Duodenal mucosa (tissue), 2 donors: ENCODE results near the gene OR10X1.

ENCODE experiments used
- H3K27ac ChIP-seq: one replicate; pipeline ENCODE4 v1.7.0; 2013; ENCODE audit warnings: low read depth, low read length
- H3K27me3 ChIP-seq, 2 donors: one replicate each; pipeline ENCODE4 v1.7.0; 2013; ENCODE audit warnings: low read length in 2 of 2, control low read depth in 1 of 2; ENCODE audit not compliant: insufficient read depth in 2 of 2, control insufficient read depth in 1 of 2
- H3K36me3 ChIP-seq, 2 donors: one replicate each; pipeline ENCODE4 v1.7.0; 2013; ENCODE audit warnings: low read length in 2 of 2, control low read depth in 1 of 2; ENCODE audit not compliant: insufficient read depth in 2 of 2, control insufficient read depth in 1 of 2
- H3K4me1 ChIP-seq, 2 donors: one replicate each; pipeline ENCODE4 v1.7.0; 2013; ENCODE audit warnings: low read length in 2 of 2, control low read depth in 1 of 2; ENCODE audit not compliant: insufficient read depth in 2 of 2, control insufficient read depth in 1 of 2
- H3K4me3 ChIP-seq, 2 donors: one replicate each; pipeline ENCODE4 v1.7.0; 2013; ENCODE audit warnings: low read length in 2 of 2, low read depth in 1 of 2
- H3K9ac ChIP-seq, 2 donors: one replicate each; pipeline ENCODE4 v1.7.0; 2013; ENCODE audit warnings: low read length in 2 of 2, low read depth in 1 of 2
- H3K9me3 ChIP-seq, 2 donors: one replicate each; pipeline ENCODE4 v1.7.0; 2013; ENCODE audit warnings: low read length in 2 of 2, control low read depth in 1 of 2; ENCODE audit not compliant: control insufficient read depth in 1 of 2

Gene OR10X1

DNA sequence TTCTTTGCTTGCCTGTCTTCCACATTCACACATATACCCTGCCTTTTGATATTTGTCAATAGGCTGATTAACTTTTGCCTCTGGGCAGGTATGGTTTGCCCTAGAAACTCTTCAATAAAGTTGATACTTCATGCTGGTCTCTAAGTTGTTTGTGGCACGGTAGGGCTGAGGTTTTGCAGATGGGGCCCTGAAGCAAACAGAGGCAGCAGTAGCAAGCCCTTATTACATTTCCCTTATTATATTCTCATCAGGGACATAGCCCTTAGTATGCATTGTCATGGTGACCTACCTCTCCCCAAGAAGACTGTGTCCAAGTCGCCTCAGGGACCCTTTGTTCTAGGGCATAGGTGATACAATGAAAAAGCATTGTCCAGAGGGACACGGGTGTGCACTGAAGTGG lies 9.2 kb downstream of the OR10X1 start, which contains the start of gene OR6P1:
Gene OR6P1 (minus strand): TSS at position 101 of the 400 bp plus-strand sequence. CDS start 6,976 bp downstream, outside the sequence.
- Histone ChIP-seq H3K36me3 (no peaks in the 10 kb centered on the region), H3K4me3 (no peak within 1 kb of the TSS), H3K27me3 (no peaks in the 10 kb centered on the region), H3K27ac (no peak within 1 kb of the TSS), H3K4me1 (no peaks in the 10 kb centered on the region), H3K9me3 (no peaks in the 10 kb centered on the region), H3K9ac (no peak within 1 kb of the TSS)

- H3K4me1 ChIP-seq, result no peaks in the 10 kb centered on the region
- H3K27ac ChIP-seq, result no peak overlapping the region
- no peaks in the 10 kb centered on the region for H3K9me3 ChIP-seq
- H3K9ac ChIP-seq, result no peak overlapping the region
- H3K4me3 ChIP-seq, result no peak overlapping the region
- no peaks in the 10 kb centered on the region for H3K27me3 ChIP-seq
- H3K36me3 ChIP-seq, result no peaks in the 10 kb centered on the region
Observed at GRCh38 chr1:158564608-158565007, 15.1 kb downstream of the OR10X1 start.

- no peaks in the 10 kb centered on the region for H3K27me3 ChIP-seq
- H3K4me3 ChIP-seq, result no peak overlapping the region
Observed at GRCh38 chr1:158563853-158564252, 15.8 kb downstream of the OR10X1 start.

GRCh38 chr1:158559696-158560095 lies 20.0 kb downstream of the OR10X1 start:
- Histone ChIP-seq H3K4me1 (no peaks in the 10 kb centered on the region), H3K9me3 (no peaks in the 10 kb centered on the region), H3K36me3 (no peaks in the 10 kb centered on the region), H3K4me3 (no peak overlapping the region), H3K27me3 (no peaks in the 10 kb centered on the region), H3K9ac (no peak overlapping the region), H3K27ac (no peak overlapping the region)

More at GRCh38 chr1:158563853-158564252, 15.8 kb downstream of the OR10X1 start:
- Histone ChIP-seq H3K27ac (no peak overlapping the region), H3K9ac (no peak overlapping the region), H3K36me3 (no peaks in the 10 kb centered on the region), H3K9me3 (no peaks in the 10 kb centered on the region), H3K4me1 (no peaks in the 10 kb centered on the region)

DNA sequence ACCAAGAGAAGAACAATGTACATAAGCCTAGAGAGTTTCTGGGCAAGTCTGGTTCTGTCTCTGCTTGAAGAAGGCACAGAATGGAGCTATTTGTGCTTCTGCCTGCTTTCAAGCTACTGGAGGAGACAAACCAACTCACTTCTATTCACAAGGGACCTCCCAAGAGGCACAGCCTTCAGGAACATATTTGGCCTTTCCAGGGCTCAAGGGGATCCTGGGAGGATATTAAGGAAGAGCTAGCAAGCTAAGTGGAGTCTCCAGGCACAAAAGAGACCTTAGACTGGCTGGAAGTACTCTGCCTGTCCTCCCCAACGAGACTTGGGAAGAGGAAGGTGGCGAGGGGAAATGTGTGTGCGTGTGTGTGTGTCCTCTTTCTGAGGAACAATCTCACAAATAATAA lies 25.3 kb downstream of the OR10X1 start, which contains the start of gene OR6Y1:
Gene OR6Y1 (minus strand): TSS at position 54 of the 400 bp plus-strand sequence. CDS start 6,300 bp downstream, outside the sequence.
- Histone ChIP-seq H3K4me3 (no peak within 1 kb of the TSS), H3K27me3 (no peaks in the 10 kb centered on the region), H3K9me3 (no peaks in the 10 kb centered on the region), H3K36me3 (no peaks in the 10 kb centered on the region), H3K4me1 (no peaks in the 10 kb centered on the region), H3K9ac (no peak within 1 kb of the TSS), H3K27ac (no peak within 1 kb of the TSS)

GRCh38 chr1:158552296-158552695 lies 27.4 kb downstream of the OR10X1 start:
- Histone ChIP-seq H3K36me3 (no peaks in the 10 kb centered on the region), H3K9me3 (no peaks in the 10 kb centered on the region), H3K27ac (no peak overlapping the region), H3K27me3 (no peaks in the 10 kb centered on the region), H3K4me1 (no peaks in the 10 kb centered on the region), H3K9ac (no peak overlapping the region), H3K4me3 (no peak overlapping the region)

DNA sequence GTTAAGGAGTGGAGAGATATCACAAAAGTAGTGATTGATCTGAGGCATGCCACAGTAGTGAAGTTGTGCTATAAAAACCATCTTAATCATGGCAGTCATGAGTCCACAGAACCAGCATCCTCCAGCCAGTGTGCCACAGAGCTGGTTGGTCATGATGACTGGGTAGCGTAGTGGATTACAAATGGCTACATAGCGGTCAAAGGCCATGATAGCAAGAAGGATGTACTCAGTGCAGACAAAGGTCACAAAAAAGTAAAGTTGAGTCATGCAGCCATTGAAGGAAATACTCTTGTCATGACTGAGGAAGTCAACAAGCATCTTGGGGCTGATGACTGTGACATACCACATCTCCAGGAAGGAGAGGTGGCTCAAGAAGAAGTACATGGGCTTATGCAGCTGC lies 32.2 kb downstream of the OR10X1 start:
- H3K9me3 ChIP-seq, result no peaks in the 10 kb centered on the region
- H3K4me3 ChIP-seq, result no peak overlapping the region
- no peaks in the 10 kb centered on the region for H3K36me3 ChIP-seq
- H3K4me1 ChIP-seq, result no peaks in the 10 kb centered on the region
- no peak overlapping the region for H3K27ac ChIP-seq
- H3K27me3 ChIP-seq, result no peaks in the 10 kb centered on the region
- H3K9ac ChIP-seq, result no peak overlapping the region

GRCh38 chr1:158537609-158538008 lies 42.1 kb downstream of the OR10X1 start:
- H3K36me3 ChIP-seq, result no peaks in the 10 kb centered on the region
- H3K4me1 ChIP-seq, result no peaks in the 10 kb centered on the region
- no peaks in the 10 kb centered on the region for H3K27me3 ChIP-seq
- no peaks in the 10 kb centered on the region for H3K9me3 ChIP-seq
- H3K27ac ChIP-seq, result no peak overlapping the region
- H3K4me3 ChIP-seq, result no peak overlapping the region
- no peak overlapping the region for H3K9ac ChIP-seq

- Histone ChIP-seq H3K4me3 (no peak overlapping the region), H3K9me3 (no peaks in the 10 kb centered on the region), H3K36me3 (no peaks in the 10 kb centered on the region), H3K9ac (no peak overlapping the region), H3K27me3 (no peaks in the 10 kb centered on the region), H3K27ac (no peak overlapping the region), H3K4me1 (no peaks in the 10 kb centered on the region)
Observed at GRCh38 chr1:158534496-158534895, 45.2 kb downstream of the OR10X1 start.
